Mononuclear cell (primary cell): ENCODE results near the gene FHOD1. TPM values are rescaled to one million over a fixed set of nuclear protein-coding genes. Genes with fewer than 3 reads are reported as not detected.

Source experiments
- H3K27me3 ChIP-seq: 2 replicates; pipeline ENCODE4 v1.6.0; 2011; ENCODE audit warnings: low read length, control low read depth; ENCODE audit not compliant: insufficient read depth
- H3K4me1 ChIP-seq: 2 replicates; pipeline ENCODE4 v1.5.1; 2011; ENCODE audit warnings: mild to moderate bottlenecking, low read length, control low read depth; ENCODE audit not compliant: insufficient read depth
- H3K4me3 ChIP-seq: 2 replicates; pipeline ENCODE4 v1.5.1; 2011; ENCODE audit warnings: mild to moderate bottlenecking, low read length, moderate library complexity
- H3K9me3 ChIP-seq: 2 replicates; pipeline ENCODE4 v1.5.1; 2011; ENCODE audit warnings: low read depth, mild to moderate bottlenecking, control low read depth, low read length
- total RNA-seq: library from RNA; depleted of rRNA; stranded (reverse); fragments of >200 nt; gene quantifications from one replicate; pipeline ENCODE4 v1.2.3, GENCODE V29; 2012

Gene FHOD1
- total RNA-seq, 1 donor: 16.5 TPM

- Histone ChIP-seq H3K4me1 (no peaks in the 10 kb centered on the region), H3K4me3 (no peak overlapping the region), H3K9me3 (no peaks in the 10 kb centered on the region), H3K27me3 (no peaks in the 10 kb centered on the region)
Observed at GRCh38 chr16:67200491-67200890, 46.8 kb downstream of the FHOD1 start.

- Histone ChIP-seq H3K4me3 (no peak overlapping the region), H3K4me1 (no peaks in the 10 kb centered on the region), H3K27me3 (no peaks in the 10 kb centered on the region), H3K9me3 (no peaks in the 10 kb centered on the region)
Observed at GRCh38 chr16:67199808-67200198, 47.5 kb downstream of the FHOD1 start.

DNA sequence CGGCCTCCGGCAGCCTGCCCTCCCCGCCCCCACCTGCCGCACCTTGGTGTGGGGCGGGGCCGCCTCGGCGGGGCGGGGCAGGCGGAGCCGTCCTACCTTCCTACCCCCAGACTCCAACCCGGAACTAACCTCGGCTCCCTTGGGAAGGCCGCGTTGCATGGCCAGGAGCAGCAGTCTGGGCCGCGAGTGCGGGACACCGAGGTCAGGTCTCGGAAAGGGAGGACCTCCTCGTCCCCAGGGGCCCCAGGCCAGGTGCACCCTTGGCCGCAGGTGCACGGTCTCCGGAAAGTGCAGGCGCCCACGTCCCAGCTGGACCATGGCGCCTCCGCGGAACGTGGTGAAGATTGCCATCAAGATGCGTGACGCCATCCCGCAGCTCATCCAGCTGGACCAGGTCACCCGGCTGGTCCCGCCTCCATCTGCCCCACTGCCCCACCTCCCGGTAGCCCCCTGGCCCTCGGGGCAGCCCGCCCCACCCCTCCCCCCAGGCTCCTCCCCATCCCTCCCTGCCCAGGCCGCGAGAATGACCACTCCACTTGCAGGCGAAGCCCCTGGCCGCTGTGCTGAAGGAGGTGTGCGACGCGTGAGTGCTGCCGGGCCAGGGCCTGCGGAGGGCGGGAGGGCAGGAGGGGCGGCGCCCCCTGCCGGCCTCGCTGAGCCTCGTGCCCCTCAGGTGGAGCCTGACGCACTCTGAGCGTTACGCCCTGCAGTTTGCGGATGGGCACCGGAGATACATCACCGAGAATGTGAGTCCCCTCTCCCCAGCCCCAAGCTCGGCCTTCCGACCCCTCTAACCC lies 48.1 kb downstream of the FHOD1 start, which contains the start of gene ELMO3:
ELMO3 (plus strand) TSS at position 121 of the 797 bp plus-strand sequence; CDS start at position 317, 196 bp downstream.
- Histone ChIP-seq H3K4me3 (no peak within 1 kb of the TSS), H3K4me1 (peaks cover 2% of the 10 kb centered on the region), H3K27me3 (no peaks in the 10 kb centered on the region), H3K9me3 (no peaks in the 10 kb centered on the region)

GRCh38 chr16:67198238-67198734 lies 49.0 kb downstream of the FHOD1 start:
- Histone ChIP-seq H3K4me1 (peaks cover 11% of the 10 kb centered on the region), H3K4me3 (no peak overlapping the region)

GRCh38 chr16:67197704-67198103 lies 49.6 kb downstream of the FHOD1 start:
- no peaks in the 10 kb centered on the region for H3K9me3 ChIP-seq
- no peaks in the 10 kb centered on the region for H3K27me3 ChIP-seq
- H3K4me3 ChIP-seq: no peak overlapping the region
- H3K4me1 ChIP-seq: peaks cover 17% of the 10 kb centered on the region

More at GRCh38 chr16:67198238-67198734, 49.0 kb downstream of the FHOD1 start:
- Histone ChIP-seq H3K9me3 (no peaks in the 10 kb centered on the region), H3K27me3 (no peaks in the 10 kb centered on the region)

DNA sequence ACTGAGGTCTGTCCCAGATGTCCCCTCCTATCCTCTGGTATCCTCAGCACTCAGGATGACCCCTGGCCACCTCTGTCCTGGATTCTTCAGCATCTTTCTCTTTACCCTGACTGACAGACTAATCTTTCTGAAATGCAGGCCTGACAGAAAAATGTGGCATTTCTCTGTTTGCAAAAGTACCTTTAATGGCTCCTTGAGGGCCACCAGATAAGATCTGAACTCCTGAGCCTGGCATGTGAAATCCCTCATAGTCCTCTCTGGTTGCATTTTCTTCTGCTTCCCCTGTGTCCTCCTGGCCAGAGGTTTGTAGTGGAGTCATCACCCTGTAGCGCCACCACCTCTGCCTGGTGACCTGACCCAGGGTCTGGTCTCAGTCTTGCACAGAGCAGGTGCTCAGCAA lies 50.4 kb downstream of the FHOD1 start:
- Histone ChIP-seq H3K9me3 (no peaks in the 10 kb centered on the region), H3K27me3 (no peaks in the 10 kb centered on the region), H3K4me3 (no peak overlapping the region), H3K4me1 (peaks cover 22% of the 10 kb centered on the region)

DNA sequence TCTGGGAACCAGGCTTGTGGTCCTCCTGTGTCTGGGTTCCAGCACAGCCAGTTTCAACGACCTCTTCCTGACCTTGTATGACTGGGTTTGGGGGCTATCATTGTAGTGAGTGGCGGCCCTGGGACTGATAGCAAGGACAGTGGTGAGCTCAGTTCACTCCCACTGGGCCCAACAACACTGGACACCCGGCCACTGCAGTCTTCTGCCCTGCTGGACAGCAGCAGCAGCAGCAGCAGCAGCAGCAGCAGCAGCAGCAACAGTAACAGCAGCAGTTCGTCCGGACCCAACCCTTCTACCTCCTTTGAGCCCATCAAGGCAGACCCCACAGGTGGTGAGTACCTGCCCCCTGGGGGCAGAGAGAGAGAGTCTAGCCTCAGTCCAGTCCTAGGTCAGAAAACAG lies 51.6 kb downstream of the FHOD1 start:
- no peak overlapping the region for H3K4me3 ChIP-seq
- H3K9me3 ChIP-seq: no peaks in the 10 kb centered on the region
- no peaks in the 10 kb centered on the region for H3K27me3 ChIP-seq
- peaks cover 28% of the 10 kb centered on the region for H3K4me1 ChIP-seq

GRCh38 chr16:67194260-67194659 lies 53.0 kb downstream of the FHOD1 start:
- H3K9me3 ChIP-seq: no peaks in the 10 kb centered on the region
- H3K4me1 ChIP-seq: peaks cover 28% of the 10 kb centered on the region
- H3K27me3 ChIP-seq: no peaks in the 10 kb centered on the region
- H3K4me3 ChIP-seq: no peak overlapping the region

- Histone ChIP-seq H3K4me1 (peaks cover 28% of the 10 kb centered on the region), H3K4me3 (no peak overlapping the region), H3K9me3 (no peaks in the 10 kb centered on the region), H3K27me3 (no peaks in the 10 kb centered on the region)
Observed at GRCh38 chr16:67193536-67193935, 53.7 kb downstream of the FHOD1 start.

DNA sequence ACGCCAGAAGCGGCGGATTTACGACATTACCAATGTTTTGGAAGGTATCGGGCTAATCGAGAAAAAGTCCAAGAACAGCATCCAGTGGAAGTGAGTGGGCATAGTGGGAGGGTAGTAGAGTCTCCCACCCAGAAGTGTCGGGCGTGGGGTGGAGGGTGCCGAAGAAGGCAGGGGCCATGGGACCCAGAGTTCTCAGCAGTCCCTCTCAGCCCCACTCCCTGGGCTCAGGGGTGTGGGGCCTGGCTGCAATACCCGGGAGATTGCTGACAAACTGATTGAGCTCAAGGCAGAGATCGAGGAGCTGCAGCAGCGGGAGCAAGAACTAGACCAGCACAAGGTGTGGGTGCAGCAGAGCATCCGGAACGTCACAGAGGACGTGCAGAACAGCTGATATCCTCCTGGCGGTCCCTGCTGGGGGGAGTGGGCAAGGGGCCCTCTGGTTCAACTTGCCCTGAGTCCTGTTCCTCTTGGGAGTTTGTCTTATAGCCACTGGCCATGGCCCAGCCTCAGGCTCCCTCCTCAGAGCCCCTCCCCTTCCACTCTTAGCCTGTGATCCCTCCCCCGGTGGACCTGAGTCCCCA lies 54.4 kb downstream of the FHOD1 start:
- Histone ChIP-seq H3K9me3 (no peaks in the 10 kb centered on the region), H3K27me3 (no peaks in the 10 kb centered on the region), H3K4me3 (peak overlapping the region; percentile 96), H3K4me1 (peaks cover 28% of the 10 kb centered on the region)

DNA sequence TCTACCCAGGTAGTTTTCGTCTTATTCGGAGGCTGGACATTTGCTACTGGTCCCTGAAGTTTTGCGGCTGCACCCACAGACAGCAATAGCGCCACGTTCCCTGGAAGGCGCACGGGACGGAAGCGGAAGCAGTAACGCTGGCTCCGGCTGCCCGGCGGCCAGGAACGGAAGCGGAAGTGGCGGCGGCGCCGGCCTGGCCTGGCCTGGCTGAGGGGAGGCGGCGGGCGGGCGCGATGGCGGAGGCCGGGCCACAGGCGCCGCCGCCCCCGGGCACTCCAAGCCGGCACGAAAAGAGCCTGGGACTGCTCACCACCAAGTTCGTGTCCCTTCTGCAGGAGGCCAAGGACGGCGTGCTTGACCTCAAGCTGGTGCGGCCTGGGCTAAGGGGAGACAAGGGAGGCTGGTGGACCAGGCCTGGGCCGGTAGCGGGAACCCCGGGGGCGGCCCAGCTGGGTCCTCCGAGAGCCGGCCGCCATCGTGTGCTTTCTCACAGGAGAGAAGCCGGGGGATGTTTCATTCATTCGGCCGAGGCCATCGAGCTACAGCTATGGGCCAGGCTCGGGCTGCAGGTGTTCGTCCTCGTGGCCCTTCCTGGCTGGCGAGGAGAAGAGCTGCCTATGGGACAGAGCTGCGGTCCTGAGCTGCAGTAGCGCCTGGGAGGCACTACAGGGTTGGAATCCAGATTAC lies 55.1 kb downstream of the FHOD1 start, which contains the start of gene E2F4:
E2F4 (plus strand) TSS at position 161 of the 687 bp plus-strand sequence; CDS start at position 234, 73 bp downstream.
- H3K27me3 ChIP-seq: no peaks in the 10 kb centered on the region
- H3K4me3 ChIP-seq: peak within 1 kb of the TSS; percentile 96
- H3K4me1 ChIP-seq: peaks cover 28% of the 10 kb centered on the region
- H3K9me3 ChIP-seq: no peaks in the 10 kb centered on the region

GRCh38 chr16:67191411-67191994 lies 55.8 kb downstream of the FHOD1 start:
- H3K9me3 ChIP-seq: no peaks in the 10 kb centered on the region
- H3K27me3 ChIP-seq: no peaks in the 10 kb centered on the region
- H3K4me3 ChIP-seq: peak overlapping the region; percentile 96
- peaks cover 28% of the 10 kb centered on the region for H3K4me1 ChIP-seq

GRCh38 chr16:67190448-67191399 lies 56.6 kb downstream of the FHOD1 start:
- no peaks in the 10 kb centered on the region for H3K27me3 ChIP-seq
- no peak overlapping the region for H3K4me3 ChIP-seq
- peaks cover 32% of the 10 kb centered on the region for H3K4me1 ChIP-seq
- no peaks in the 10 kb centered on the region for H3K9me3 ChIP-seq

DNA sequence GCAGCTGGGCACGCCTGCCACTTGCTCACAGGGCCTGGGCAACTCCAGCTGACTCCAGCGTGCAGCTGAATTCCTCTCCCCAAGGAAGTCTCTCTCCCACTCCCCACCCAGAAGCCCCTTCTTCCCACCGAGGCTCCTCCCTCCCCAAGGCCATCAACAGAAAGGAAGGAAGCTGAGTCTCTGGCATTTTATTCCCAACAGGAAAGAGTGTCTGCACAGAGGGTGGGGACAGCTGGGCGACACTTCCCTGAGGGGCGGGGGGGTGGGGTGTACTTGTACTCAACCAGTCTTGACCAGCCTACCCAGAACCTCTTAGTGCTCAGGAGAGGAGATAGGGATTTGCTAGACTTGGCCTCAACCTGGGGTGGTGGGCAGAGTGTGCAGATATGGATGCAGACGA lies 57.2 kb downstream of the FHOD1 start, which contains the start of gene EXOC3L1:
EXOC3L1 (minus strand) TSS at position 96 of the 400 bp plus-strand sequence. CDS start 460 bp downstream, outside the sequence.
- H3K4me1 ChIP-seq: peaks cover 39% of the 10 kb centered on the region
- H3K27me3 ChIP-seq: no peaks in the 10 kb centered on the region
- no peak within 1 kb of the TSS for H3K4me3 ChIP-seq
- H3K9me3 ChIP-seq: no peaks in the 10 kb centered on the region
